ENCODE measurements around the gene POU6F2.
A peak's percentile ranks its signal among the peaks of the same experiment; 100 is the strongest.
"Not testable (repeated sequence)": the region's sequence is repeated elsewhere in the genome, so short reads cannot be mapped to it uniquely, and the experiment has no call there.

POU6F2 gene

GRCh38 chr7:39001595-39001994 lies 23.9 kb downstream of the POU6F2 start:
- no peaks in the 10 kb centered on the region; the same call in 1 of the 2 replicates for H3K4me1 ChIP-seq (ENCODE audit: insufficient read depth, low read length)
- H3K9me3 ChIP-seq (ENCODE audit: insufficient read depth, low read depth, low read length), result no peaks in the 10 kb centered on the region
- H3K36me3 ChIP-seq (ENCODE audit: insufficient read depth, low read depth, low read length), result no peaks in the 10 kb centered on the region
- H3K4me3 ChIP-seq (ENCODE audit: low read length), result no peak overlapping the region
- no peaks in the 10 kb centered on the region for H3K27me3 ChIP-seq (ENCODE audit: insufficient read depth, low read length)
- H3K9ac ChIP-seq (ENCODE audit: low read depth, low read length), result no peak overlapping the region
- no peak overlapping the region for H3K27ac ChIP-seq (ENCODE audit: low read length)

- H3K27me3 ChIP-seq (ENCODE audit: insufficient read depth, low read length), result no peaks in the 10 kb centered on the region
- H3K36me3 ChIP-seq (ENCODE audit: insufficient read depth, low read depth, low read length), result no peaks in the 10 kb centered on the region
- H3K4me3 ChIP-seq (ENCODE audit: low read length), result no peak overlapping the region
- no peaks in the 10 kb centered on the region; the same call in 1 of the 2 replicates for H3K4me1 ChIP-seq (ENCODE audit: insufficient read depth, low read length)
- H3K9me3 ChIP-seq (ENCODE audit: insufficient read depth, low read depth, low read length), result no peaks in the 10 kb centered on the region
- no peak overlapping the region for H3K27ac ChIP-seq (ENCODE audit: low read length)
- no peak overlapping the region for H3K9ac ChIP-seq (ENCODE audit: low read depth, low read length)
Observed at GRCh38 chr7:39002755-39003154, 25.0 kb downstream of the POU6F2 start.

GRCh38 chr7:39005036-39005435 lies 27.3 kb downstream of the POU6F2 start:
- H3K9ac ChIP-seq (ENCODE audit: low read depth, low read length), result no peak overlapping the region
- H3K36me3 ChIP-seq (ENCODE audit: insufficient read depth, low read depth, low read length), result no peaks in the 10 kb centered on the region
- H3K27me3 ChIP-seq (ENCODE audit: insufficient read depth, low read length), result no peaks in the 10 kb centered on the region
- H3K27ac ChIP-seq (ENCODE audit: low read length), result no peak overlapping the region
- H3K4me1 ChIP-seq (ENCODE audit: insufficient read depth, low read length), result no peaks in the 10 kb centered on the region; the same call in 1 of the 2 replicates
- no peak overlapping the region for H3K4me3 ChIP-seq (ENCODE audit: low read length)
- no peaks in the 10 kb centered on the region for H3K9me3 ChIP-seq (ENCODE audit: insufficient read depth, low read depth, low read length)

GRCh38 chr7:39005461-39005860 lies 27.8 kb downstream of the POU6F2 start:
- Histone ChIP-seq H3K27ac (ENCODE audit: low read length) (no peak overlapping the region), H3K4me1 (ENCODE audit: insufficient read depth, low read length) (no peaks in the 10 kb centered on the region; the same call in 1 of the 2 replicates), H3K36me3 (ENCODE audit: insufficient read depth, low read depth, low read length) (no peaks in the 10 kb centered on the region), H3K4me3 (ENCODE audit: low read length) (no peak overlapping the region), H3K27me3 (ENCODE audit: insufficient read depth, low read length) (no peaks in the 10 kb centered on the region), H3K9ac (ENCODE audit: low read depth, low read length) (no peak overlapping the region), H3K9me3 (ENCODE audit: insufficient read depth, low read depth, low read length) (no peaks in the 10 kb centered on the region)

GRCh38 chr7:39013049-39013939 lies 35.6 kb downstream of the POU6F2 start:
- not testable (repeated sequence) for H3K9me3 ChIP-seq (ENCODE audit: insufficient read depth, low read depth, low read length); H3K36me3 ChIP-seq (ENCODE audit: insufficient read depth, low read depth, low read length); H3K27ac ChIP-seq (ENCODE audit: low read length); H3K9ac ChIP-seq (ENCODE audit: low read depth, low read length); H3K4me1 ChIP-seq (ENCODE audit: insufficient read depth, low read length); H3K27me3 ChIP-seq (ENCODE audit: insufficient read depth, low read length)
- peak overlapping the region; percentile 42 for H3K4me3 ChIP-seq (ENCODE audit: low read length)

GRCh38 chr7:39016609-39017008 lies 38.9 kb downstream of the POU6F2 start:
- Histone ChIP-seq H3K36me3 (ENCODE audit: insufficient read depth, low read depth, low read length) (no peaks in the 10 kb centered on the region), H3K9ac (ENCODE audit: low read depth, low read length) (no peak overlapping the region), H3K27me3 (ENCODE audit: insufficient read depth, low read length) (no peaks in the 10 kb centered on the region), H3K4me1 (ENCODE audit: insufficient read depth, low read length) (no peaks in the 10 kb centered on the region; the same call in 1 of the 2 replicates), H3K9me3 (ENCODE audit: insufficient read depth, low read depth, low read length) (no peaks in the 10 kb centered on the region), H3K4me3 (ENCODE audit: low read length) (no peak overlapping the region), H3K27ac (ENCODE audit: low read length) (no peak overlapping the region)

- no peak overlapping the region for H3K9ac ChIP-seq (ENCODE audit: low read depth, low read length)
- H3K36me3 ChIP-seq (ENCODE audit: insufficient read depth, low read depth, low read length), result no peaks in the 10 kb centered on the region
- H3K4me3 ChIP-seq (ENCODE audit: low read length), result no peak overlapping the region
Observed at GRCh38 chr7:39017369-39017915, 39.7 kb downstream of the POU6F2 start.

GRCh38 chr7:39022796-39023195 lies 45.1 kb downstream of the POU6F2 start:
- H3K9ac ChIP-seq (ENCODE audit: low read depth, low read length), result no peak overlapping the region
- H3K9me3 ChIP-seq (ENCODE audit: insufficient read depth, low read depth, low read length), result peaks cover 5% of the 10 kb centered on the region; the same call in 1 of the 2 replicates
- no peaks in the 10 kb centered on the region for H3K36me3 ChIP-seq (ENCODE audit: insufficient read depth, low read depth, low read length)
- H3K27me3 ChIP-seq (ENCODE audit: insufficient read depth, low read length), result no peaks in the 10 kb centered on the region
- no peak overlapping the region for H3K27ac ChIP-seq (ENCODE audit: low read length)
- H3K4me1 ChIP-seq (ENCODE audit: insufficient read depth, low read length), result no peaks in the 10 kb centered on the region; the same call in 1 of the 2 replicates
- H3K4me3 ChIP-seq (ENCODE audit: low read length), result no peak overlapping the region

More at GRCh38 chr7:39017369-39017915, 39.7 kb downstream of the POU6F2 start:
- Histone ChIP-seq H3K9me3 (ENCODE audit: insufficient read depth, low read depth, low read length) (no peaks in the 10 kb centered on the region; the same call in 1 of the 2 replicates), H3K4me1 (ENCODE audit: insufficient read depth, low read length) (no peaks in the 10 kb centered on the region; the same call in 1 of the 2 replicates), H3K27me3 (ENCODE audit: insufficient read depth, low read length) (no peaks in the 10 kb centered on the region), H3K27ac (ENCODE audit: low read length) (no peak overlapping the region)

GRCh38 chr7:39027491-39027890 lies 49.8 kb downstream of the POU6F2 start:
- H3K36me3 ChIP-seq (ENCODE audit: insufficient read depth, low read depth, low read length), result no peaks in the 10 kb centered on the region
- no peak overlapping the region for H3K27ac ChIP-seq (ENCODE audit: low read length)
- no peaks in the 10 kb centered on the region; the same call in 1 of the 2 replicates for H3K4me1 ChIP-seq (ENCODE audit: insufficient read depth, low read length)
- H3K27me3 ChIP-seq (ENCODE audit: insufficient read depth, low read length), result no peaks in the 10 kb centered on the region
- H3K9me3 ChIP-seq (ENCODE audit: insufficient read depth, low read depth, low read length), result peaks cover 5% of the 10 kb centered on the region; the same call in 1 of the 2 replicates
- H3K9ac ChIP-seq (ENCODE audit: low read depth, low read length), result no peak overlapping the region
- H3K4me3 ChIP-seq (ENCODE audit: low read length), result no peak overlapping the region

GRCh38 chr7:39033885-39034624 lies 56.3 kb downstream of the POU6F2 start:
- Histone ChIP-seq H3K9me3 (ENCODE audit: insufficient read depth, low read depth, low read length) (no peaks in the 10 kb centered on the region), H3K27me3 (ENCODE audit: insufficient read depth, low read length) (no peaks in the 10 kb centered on the region), H3K9ac (ENCODE audit: low read depth, low read length) (no peak overlapping the region), H3K4me3 (ENCODE audit: low read length) (no peak overlapping the region), H3K27ac (ENCODE audit: low read length) (no peak overlapping the region), H3K36me3 (ENCODE audit: insufficient read depth, low read depth, low read length) (no peaks in the 10 kb centered on the region), H3K4me1 (ENCODE audit: insufficient read depth, low read length) (peaks cover 8% of the 10 kb centered on the region; the same call in 1 of the 2 replicates)

- H3K9ac ChIP-seq (ENCODE audit: low read depth, low read length), result peak overlapping the region; percentile 41; the same call in 1 of the 2 replicates
- H3K4me3 ChIP-seq (ENCODE audit: low read length), result peak overlapping the region; percentile 39; the same call in 1 of the 2 replicates
- peaks cover 8% of the 10 kb centered on the region; the same call in 1 of the 2 replicates for H3K4me1 ChIP-seq (ENCODE audit: insufficient read depth, low read length)
- no peaks in the 10 kb centered on the region for H3K9me3 ChIP-seq (ENCODE audit: insufficient read depth, low read depth, low read length)
- no peaks in the 10 kb centered on the region for H3K36me3 ChIP-seq (ENCODE audit: insufficient read depth, low read depth, low read length)
- H3K27me3 ChIP-seq (ENCODE audit: insufficient read depth, low read length), result no peaks in the 10 kb centered on the region
- H3K27ac ChIP-seq (ENCODE audit: low read length), result no peak overlapping the region
Observed at GRCh38 chr7:39035156-39035555, 57.4 kb downstream of the POU6F2 start.
